HG03064 (cell line): Measurements from ENCODE around the gene PPP2R5E.
A peak's percentile ranks its signal among the peaks of the same experiment; 100 is the strongest.
"Not testable (repeated sequence)": the region's sequence is repeated elsewhere in the genome, so short reads cannot be mapped to it uniquely, and the experiment has no call there.

Experiments
- ATAC-seq: cut with Tn5 transposase; IDR thresholded peaks from one replicate; pipeline ENCODE4 v1.9.1; 2021; ENCODE audit warnings: low read depth; ENCODE audit not compliant: unreplicated experiment

Gene PPP2R5E

DNA sequence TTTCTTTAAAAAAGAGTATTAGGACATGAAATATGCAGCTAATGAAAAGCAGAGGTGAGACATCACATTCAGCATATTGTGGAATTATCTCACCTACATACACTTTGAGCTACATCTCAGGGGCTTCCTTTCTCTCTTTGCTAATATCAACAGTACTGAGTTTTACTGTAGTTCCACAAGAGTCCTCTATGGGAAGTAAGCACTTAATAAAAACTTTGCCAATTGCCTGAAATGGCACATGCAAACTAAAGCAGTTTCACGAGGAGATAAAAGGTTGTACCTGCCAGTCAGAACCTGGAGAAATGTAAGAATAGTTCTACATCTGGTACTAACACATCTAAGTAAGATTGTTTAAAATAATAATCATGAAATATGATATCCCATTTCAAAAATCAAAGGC is 150.9 kb downstream of the PPP2R5E start:
- no peak for ATAC-seq

DNA sequence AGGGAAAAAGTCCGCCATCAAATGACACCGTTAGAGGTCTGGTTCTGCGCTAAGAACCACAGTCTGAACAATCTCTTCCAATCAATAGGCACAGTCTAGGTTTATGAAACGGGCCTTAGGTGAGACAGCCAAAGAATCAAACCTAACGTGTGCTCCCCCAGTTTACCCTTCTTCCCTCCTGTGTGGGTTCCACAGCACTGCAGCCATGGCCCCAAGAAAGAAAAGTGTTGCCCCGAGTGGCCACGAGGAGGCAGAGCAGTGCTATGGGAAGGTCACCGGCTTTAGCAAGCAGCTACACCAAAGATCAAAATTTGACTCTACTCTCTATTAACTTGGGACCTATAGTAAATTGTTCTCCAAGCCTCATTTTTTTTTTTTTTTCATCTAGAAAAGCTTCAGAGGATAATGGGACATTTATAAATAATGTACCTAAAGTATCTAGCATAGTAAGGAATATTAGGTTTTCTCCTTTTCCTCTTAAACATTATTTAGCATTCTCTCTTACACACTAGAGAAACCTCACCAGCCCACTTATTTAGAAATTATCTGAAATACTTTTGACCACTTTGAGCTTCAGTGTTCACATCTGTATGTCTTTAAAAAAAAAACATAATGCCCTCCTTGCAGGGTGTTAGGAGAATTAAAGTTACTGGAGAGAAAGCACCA is 154.3 kb downstream of the PPP2R5E start:
- ATAC-seq, result peak; percentile 75

GRCh38 chr14:63387711-63388110 is 155.5 kb downstream of the PPP2R5E start:
- no peak for ATAC-seq

- ATAC-seq, result peak; percentile 80
These were observed 159.3 kb downstream of the PPP2R5E start for GRCh38 chr14:63383776-63384367.

GRCh38 chr14:63378444-63378843 is 164.7 kb downstream of the PPP2R5E start:
- no peak for ATAC-seq

DNA sequence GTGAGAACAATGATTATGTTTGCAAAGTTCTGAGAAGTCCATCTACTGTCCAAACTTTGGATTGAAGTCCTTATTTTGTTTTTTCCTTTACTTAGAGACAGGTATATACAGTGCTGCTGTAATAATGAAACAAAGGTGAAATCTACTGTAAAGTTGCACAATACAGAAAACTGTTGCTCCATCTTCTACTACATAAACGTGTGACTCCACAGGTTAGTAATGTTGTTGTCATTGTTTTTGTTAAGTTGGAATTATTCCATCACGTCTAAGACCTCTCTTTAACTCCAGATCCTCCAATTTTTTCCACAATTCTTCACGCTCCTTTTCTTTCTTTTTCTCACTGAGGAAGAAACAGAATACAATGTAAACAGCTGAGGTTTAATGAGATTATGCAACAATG is 167.4 kb downstream of the PPP2R5E start:
- no peak for ATAC-seq

DNA sequence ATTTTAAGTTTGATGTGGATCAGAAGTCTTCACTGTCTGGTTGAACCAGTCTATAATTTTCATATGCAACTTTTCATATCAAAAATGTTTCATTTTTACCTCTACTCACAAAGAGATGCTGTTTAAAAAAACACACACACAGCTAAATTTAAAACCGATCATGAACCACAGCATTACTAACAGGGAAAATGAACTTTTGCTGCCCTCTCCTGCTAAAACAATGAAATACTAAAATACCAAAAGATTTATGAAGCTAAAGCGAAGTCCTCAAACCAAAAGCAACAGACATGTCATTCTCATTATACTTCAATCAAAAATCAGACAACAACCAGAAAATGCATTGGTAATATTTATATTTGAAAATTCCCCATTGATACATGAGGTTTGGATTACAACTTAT is 171.6 kb downstream of the PPP2R5E start:
- not testable (repeated sequence) for ATAC-seq

- no peak for ATAC-seq
These were observed 172.1 kb downstream of the PPP2R5E start for GRCh38 chr14:63371033-63371432.

DNA sequence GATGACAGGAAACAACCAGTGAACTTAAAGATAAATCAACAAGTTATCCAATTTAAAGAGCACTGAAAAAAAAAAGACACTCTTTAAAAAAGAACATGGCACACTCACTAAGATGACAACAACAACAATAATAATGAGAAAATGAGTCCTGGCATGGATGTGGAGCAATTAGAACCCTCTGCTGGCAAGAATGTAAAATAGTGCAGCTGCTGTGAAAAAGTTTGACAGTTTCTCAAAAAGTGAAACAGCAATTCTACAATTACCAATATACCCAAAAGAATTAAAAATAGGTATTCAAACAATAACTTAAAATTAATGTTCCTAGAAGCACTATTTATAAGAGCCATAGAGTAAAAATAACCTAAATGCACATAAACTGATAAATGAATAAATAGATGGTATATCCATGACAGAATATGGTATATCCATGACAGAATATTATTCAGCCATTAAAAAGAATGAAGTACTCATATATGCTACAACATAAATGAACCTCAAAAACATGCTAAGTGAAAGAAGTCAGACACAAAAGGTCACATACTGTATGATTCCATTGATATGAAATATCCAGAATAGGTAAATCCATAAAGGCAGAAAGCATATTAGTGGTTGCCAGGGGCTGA is 175.3 kb downstream of the PPP2R5E start:
- no peak for ATAC-seq

DNA sequence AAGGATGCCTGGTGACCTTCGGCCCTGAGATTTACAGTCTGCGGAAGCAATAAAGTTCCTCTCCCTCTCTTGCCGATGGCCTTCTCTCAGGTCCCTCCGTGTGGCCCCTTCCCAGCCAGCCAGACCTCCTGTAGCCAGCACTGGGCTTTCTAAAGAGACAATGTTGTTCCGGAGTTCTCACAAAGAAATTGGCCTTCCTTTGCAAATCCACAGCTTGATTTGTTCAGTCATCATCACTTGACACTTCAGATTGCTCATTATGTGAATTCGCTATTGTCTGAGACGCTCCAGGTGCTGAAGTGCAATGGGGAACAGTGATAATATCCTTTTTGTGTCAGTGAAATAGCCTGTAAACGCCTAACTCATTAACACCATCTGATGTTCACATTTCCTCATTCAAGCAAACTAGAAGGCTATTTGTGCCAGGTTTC is 180.8 kb downstream of the PPP2R5E start:
- ATAC-seq, result no peak

DNA sequence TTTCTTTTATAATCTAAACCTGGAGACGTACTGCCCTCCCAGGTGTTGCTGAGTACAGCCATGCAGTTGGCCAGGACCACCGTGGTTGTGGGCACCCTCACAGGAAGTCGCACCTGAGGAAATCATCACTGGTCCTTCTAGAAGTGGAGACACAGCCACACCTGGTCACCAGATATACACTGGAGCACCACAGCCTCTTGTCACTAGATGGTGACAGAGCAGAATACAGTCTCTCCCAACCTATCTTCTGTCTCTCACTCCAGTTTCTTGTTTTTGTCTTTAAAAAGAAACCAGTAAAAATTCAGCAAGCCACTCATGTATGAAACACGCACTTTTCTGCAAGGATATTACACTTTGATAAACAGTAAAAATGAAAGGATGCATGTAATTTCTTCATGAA is 181.4 kb downstream of the PPP2R5E start:
- ATAC-seq, result no peak

DNA sequence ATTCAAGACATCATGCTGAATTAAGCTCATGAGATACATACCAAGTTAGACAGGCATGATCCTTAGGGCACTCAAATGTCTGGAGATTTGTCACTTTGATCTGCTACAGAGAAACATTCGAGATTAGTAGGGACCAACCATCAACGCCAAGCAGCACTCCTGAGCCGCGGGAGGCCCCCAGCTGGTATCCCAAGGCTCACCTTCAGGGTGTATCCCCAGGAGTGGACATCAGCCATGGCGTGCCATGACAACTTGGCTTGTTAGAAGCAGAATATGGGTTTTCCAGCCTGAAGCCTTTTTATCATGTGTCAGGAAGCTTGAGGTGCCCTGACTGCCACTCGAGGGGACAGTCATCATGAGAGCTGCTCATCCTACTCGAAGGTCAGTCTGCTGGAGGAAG is 185.3 kb downstream of the PPP2R5E start:
- no peak for ATAC-seq

DNA sequence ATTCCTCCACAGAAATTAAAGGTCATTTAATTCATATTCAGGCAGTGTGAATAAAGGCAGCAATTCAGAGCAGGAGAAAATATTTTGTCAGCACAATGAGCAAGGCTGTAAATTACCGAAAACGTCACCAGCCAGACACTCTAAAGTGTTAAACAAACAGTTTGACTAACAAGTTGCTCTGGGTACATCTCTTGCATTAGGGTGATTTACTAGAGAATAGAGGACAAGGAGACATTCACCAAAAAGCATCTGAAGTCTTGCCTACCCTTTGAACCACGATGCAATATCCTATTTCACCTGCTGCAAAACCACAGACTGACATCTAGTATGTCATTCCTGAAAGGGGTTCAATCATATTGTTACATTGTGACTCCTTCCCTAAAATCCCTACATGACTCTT is 197.4 kb downstream of the PPP2R5E start:
- no peak for ATAC-seq

- ATAC-seq, result no peak
These were observed 198.8 kb downstream of the PPP2R5E start for GRCh38 chr14:63344336-63344735.

DNA sequence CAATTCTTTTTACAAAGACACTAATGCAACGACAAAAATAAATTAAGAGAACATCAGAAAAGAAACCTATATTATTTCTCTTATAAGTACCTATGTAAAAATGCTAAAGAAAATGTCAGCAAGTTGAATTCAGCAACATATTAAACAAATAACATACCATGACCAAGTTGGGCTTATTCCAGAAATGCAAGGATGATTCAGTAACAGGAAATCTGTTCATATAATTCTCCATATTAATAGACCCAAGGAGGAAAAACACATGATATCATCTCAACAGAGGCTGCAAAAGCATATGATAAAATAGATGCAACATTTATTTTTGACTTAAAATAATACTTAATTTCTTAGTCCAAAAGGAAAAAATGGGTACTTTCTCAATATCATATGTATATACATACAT is 199.3 kb downstream of the PPP2R5E start:
- no peak for ATAC-seq

- no peak for ATAC-seq
These were observed 200.8 kb downstream of the PPP2R5E start for GRCh38 chr14:63342371-63342770.

DNA sequence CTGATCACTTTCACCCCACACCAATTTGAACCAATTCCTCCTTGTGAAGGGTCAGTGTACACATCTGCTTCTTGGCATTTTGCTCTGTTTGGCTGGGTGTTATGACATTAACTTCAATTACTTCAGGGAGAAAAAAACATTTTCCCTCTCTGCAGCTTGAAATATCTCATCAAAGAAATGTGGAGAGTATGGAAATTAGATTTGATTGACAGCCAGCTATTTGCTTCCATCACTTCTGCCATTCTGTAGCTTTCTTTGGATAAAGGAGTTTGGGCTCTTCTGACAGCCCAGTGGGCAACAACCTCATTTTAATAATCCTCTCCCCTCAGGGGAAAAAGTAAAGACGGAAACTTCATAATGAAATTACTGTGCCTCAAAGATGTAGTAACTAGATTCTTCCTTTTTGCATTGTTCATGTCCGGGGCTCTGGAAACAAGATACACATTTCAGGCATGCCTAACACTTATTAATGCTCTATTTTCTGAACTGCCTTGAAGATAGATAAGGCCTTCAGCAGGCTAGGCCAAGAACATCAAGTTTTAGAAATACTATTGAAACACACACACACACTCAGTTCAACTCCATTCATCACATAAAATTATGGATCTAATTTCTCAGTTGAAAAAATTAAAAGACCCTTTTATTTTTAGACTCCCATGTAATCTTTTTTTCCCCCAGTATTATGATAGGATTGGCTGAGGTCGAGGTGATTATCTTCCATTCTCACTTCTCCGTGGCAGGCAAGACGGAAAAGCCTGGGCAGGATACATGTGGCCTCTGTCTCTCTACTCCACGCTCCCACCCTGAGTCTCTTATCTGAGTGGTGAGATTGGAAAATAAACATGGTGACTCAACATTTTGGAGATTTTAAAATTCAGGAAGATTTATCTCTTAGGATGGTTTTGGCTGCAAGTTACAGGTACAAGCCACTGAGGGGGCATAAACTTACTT is 214.1 kb downstream of the PPP2R5E start:
- no peak for ATAC-seq

- no peak for ATAC-seq
These were observed 216.3 kb downstream of the PPP2R5E start for GRCh38 chr14:63326840-63327239.

GRCh38 chr14:63322897-63323573 is 220.1 kb downstream of the PPP2R5E start:
- no peak for ATAC-seq

DNA sequence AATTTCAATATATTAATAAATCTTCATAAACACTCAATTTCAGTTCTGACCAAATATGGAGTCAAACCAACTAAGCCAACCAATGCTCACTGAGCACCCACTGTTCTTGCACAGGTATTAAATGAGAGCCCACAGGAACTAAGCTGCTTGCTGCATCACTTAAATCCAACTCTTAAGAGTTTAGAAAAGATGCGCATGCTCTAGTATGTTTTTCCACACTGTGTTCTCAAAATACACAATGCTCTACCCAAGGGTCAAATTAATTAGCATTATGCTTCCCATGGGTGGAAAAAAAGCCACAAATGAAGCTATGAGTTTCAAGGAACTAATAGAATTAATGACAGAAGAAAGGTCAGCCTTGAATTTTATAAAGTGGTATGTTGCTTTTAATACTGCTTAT is 220.7 kb downstream of the PPP2R5E start:
- ATAC-seq, result no peak
